NCI-H1417 treated with DMSO at 0.1 percent for 48 hours (cell line): Measurements from ENCODE around the gene HCRT.
A peak's percentile ranks its signal among the peaks of the same experiment; 100 is the strongest.

ENCODE experiments used
- DNase-seq: peaks from one replicate; lab custom pipeline; 2025; lab: John Stamatoyannopoulos, UW

HCRT gene

DNA sequence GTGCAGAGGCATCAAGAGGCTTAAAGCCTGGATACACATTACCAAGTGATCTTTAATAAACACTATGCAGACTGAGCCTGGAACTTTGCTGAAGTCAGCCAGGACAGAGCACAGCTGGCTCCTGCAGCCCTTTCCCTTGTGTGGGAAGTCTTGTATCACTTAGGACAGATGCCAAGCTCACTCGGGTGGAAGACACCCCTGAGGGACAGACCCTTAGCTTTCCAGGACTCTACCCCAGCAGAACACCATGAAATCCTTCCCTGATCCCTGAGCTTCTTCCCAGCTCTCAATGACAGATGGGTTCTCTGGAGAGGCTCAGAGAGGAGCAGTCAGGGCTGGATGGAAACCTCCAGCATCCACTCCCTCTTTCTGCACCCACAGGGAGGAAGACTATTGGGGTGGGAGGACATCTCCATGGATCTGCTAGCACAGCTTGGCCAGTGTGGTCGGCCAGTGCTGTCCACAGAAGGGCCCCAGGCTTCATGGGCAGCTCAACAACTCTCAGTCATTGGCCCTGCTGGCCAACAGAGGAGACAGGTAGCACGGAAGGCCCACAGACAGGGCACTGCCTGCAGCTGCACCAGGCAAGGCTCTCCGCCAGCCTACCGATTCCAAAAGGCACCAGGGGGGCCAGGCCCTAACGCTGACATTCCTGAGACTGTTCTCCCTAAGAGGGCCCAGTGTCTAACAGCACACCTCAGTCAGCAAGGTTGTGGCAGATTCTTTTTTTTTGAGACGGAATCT, 46.3 kb downstream of the HCRT start:
- DNase-seq: no peak

DNA sequence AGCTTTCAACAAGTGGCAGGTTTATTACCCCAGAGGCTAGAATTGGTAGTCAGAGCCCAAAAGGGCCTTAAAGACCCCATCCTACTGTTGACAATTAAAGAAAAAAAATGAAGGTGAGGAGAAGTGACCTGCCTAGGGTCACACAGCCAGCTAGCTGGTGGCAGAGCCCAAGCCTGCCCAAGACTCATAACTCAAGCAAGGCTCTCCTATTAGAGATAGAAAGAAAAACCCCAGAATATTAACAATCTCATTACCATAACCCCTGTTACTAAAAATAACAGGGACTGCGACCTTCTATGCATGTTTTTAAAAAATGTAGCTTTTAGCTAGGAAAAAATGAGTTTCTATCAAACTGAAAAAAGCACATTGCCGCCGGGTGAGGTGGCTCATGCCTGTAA, 48.6 kb downstream of the HCRT start:
- DNase-seq: no peak

DNA sequence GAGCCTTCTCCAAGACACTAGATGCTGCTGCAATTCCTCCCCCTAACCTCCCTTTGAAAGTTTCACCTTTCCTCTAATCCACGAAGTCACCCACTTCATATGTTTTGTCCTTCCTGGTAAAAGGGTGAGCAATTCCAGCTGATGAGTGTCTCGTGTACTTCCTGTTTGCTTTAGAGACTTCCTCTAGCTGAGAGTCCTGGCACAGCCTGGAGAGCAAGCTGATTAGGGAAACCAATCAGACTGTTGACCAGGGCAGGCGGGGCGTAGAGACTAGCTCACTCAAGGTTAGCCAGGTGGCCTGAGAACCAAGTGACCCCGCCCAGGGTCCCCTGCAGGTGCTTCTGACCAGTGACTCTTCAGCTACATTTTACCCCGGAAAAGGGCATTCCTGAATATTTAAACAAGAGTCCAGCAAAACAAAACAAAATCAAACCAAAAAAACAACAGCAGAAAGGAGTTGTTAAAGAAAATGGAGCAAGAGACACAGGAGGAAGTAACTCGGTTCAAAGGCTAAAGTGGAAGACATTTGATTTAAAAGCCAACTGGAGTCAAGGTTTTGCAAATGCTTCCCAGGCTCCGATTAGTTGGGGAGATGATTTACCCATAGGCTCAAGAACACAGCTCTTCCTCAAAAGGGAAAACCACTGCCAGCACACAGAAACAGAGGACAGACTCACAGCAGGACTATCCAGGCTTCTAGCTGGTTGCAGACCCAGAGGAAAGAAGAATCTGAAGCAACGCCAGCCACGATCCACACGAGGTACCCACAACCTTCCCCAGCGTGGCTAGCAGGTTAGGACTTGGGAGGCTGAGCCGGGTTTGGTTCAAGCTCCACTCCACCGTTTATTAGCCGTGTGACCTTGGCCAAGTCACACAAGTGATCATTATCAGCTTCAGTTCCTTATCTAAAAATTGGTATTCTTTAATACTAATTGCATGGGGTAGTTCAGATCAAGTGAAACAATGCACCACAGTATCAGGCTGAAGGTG, 49.3 kb downstream of the HCRT start:
- DNase-seq: peak; percentile 2

DNA sequence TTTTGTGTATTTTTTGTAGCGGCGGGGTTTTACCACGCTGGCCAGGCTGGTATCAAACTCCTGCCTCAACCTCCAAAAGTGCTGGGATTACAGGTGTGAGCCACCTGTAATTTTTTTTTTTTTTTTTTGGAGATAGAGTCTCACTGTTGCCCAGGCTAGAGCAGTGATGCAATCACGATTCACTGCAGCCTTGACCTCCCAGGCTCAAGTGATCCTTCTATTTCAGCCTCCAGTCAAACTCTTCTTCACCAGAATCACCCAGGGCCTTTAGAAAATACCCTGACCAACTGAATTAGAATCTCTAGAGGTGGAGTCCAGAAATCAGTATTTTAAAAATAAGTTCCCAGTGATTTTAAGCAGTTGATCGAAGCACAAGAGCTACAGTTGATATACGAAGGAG, 50.1 kb downstream of the HCRT start:
- DNase-seq: no peak
